Measurements from ENCODE around the gene ZFP36. TPM values are rescaled to one million over a fixed set of nuclear protein-coding genes. Genes with fewer than 3 reads are reported as not detected.

ZFP36 gene
- total and polyA plus RNA-seq, 5 donors from 2014 or later, result 89.8 to 1,400 (median 116) TPM

DNA sequence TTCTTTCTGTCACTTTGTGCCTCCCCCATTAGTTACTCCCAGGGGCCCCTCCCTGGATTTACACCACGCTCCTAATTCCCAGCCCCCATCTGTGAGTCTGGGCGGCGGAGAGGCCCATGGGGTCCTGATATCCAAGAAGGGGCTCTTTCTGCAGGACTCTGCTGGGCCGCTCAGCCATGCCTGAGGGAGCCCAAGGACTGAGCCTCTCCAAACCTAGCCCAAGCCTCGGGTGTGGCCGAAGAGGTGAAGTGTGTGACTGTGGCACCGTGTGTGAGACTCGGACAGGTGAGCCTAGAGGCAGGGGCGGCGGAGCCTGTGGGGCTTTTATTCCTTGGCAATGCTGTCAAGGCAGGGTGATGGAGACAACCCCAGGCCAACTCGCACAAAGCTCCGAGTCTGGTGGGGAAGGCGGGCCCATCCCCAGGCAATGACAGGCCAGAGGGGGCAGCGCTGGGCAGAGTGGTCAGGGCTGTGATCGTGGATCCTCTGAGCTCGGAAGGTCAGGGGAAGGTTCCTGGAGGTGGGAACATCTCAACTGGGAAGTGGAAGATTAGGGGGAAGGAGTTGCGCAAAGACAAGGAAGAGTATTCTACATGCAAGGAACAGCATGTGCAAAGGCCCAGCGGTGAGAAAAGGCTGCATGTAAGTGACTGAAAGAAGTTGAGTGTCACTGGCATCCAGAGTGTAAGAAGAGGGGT is 7.4 kb downstream of the ZFP36 start:
- peaks cover 0 to 5% (median 0%) of the 10 kb centered on the region in 7 donors for H3K9me3 Mint-ChIP-seq
- Histone ChIP-seq H3K27me3 (ENCODE audit: control insufficient read depth, insufficient read depth, low read length) (no peaks in the 10 kb centered on the region), H3K36me3 (ENCODE audit: control insufficient read depth, insufficient read depth, low read length) (peaks cover 16% of the 10 kb centered on the region), H3K4me1 (ENCODE audit: control insufficient read depth, insufficient read depth, low read length, poor library complexity, severe bottlenecking) (peaks cover 42% of the 10 kb centered on the region), H3K9me3 (ENCODE audit: control insufficient read depth in 2 of 2, low read length in 2 of 2) (no peaks in the 10 kb centered on the region), H3K4me3 (ENCODE audit: low read depth, low read length) (peak overlapping the region; percentile 32), H3K27ac (ENCODE audit: insufficient read depth, low read length, poor library complexity, severe bottlenecking) (peak overlapping the region; percentile 100)
- H3K4me3 Mint-ChIP-seq, result peak overlapping the region; percentile 40 to 90 (median 84)
- H3K36me3 Mint-ChIP-seq, result peaks cover 17% of the 10 kb centered on the region
- ATAC-seq (ENCODE audit: low read depth in 2 of 2) (no peak), DNase-seq (no peak)
- peaks cover 16% of the 10 kb centered on the region for H3K27me3 Mint-ChIP-seq
- peak overlapping the region; percentile 85 to 97 (median 94) for H3K27ac Mint-ChIP-seq
- peaks cover 4 to 43% (median 29%) of the 10 kb centered on the region in 4 donors for H3K4me1 Mint-ChIP-seq

DNA sequence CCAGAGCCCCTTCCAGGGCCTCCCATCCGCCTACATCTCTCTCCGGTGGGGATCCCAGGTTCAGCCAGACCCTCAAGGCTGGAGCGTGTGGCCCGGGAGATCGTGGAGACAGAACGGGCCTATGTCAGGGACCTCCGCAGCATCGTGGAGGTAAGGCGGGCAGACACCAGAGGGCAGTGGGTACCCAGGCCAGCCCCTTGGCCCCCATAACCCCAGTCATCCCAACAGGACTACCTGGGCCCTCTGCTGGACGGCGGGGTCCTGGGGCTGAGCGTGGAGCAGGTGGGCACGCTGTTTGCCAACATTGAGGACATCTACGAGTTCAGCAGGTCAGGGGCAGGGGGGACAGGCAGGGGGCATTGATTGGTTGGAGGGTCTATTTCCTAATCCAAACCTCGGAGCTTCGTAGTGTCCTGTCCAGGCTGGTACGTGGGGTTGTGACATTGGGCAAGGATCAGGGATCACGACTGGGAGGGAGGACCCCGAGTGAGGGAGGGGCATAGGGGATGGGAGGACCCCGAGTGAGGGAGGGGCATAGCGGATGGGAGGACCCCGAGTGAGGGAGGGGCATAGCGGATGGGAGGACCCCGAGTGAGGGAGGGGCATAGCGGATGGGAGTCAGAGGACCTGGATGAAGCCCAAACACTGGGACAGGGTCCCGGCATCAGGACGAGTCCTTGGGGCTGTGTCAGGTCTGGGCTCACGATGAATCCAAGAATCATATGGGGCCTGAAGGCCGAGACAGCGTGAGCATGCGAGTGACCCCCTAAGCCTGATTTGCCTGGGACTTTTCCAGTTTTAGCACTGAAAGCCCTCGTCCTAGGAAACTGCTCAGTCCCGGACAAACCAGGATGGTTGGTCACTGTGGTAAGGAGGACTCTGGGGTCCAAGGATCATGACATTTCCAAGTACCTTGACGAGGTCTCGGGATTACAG is 8.7 kb downstream of the ZFP36 start:
- Histone ChIP-seq H3K36me3 (ENCODE audit: control insufficient read depth, insufficient read depth, low read length) (peaks cover 17% of the 10 kb centered on the region), H3K27me3 (ENCODE audit: control insufficient read depth, insufficient read depth, low read length) (no peaks in the 10 kb centered on the region), H3K4me1 (ENCODE audit: control insufficient read depth, insufficient read depth, low read length, poor library complexity, severe bottlenecking) (peaks cover 30% of the 10 kb centered on the region), H3K9me3 (ENCODE audit: control insufficient read depth in 2 of 2, low read length in 2 of 2) (no peaks in the 10 kb centered on the region), H3K27ac (ENCODE audit: insufficient read depth, low read length, poor library complexity, severe bottlenecking) (no peak overlapping the region), H3K4me3 (ENCODE audit: low read depth, low read length) (no peak overlapping the region)
- ATAC-seq (ENCODE audit: low read depth in 2 of 2), result no peak
- no peak overlapping the region for H3K27ac Mint-ChIP-seq
- peaks cover 4 to 40% (median 27%) of the 10 kb centered on the region in 4 donors for H3K4me1 Mint-ChIP-seq
- peak overlapping the region; percentile 31 to 89 (median 52) for H3K4me3 Mint-ChIP-seq
- no peak for DNase-seq
- peaks cover 19% of the 10 kb centered on the region for H3K36me3 Mint-ChIP-seq
- peaks cover 12% of the 10 kb centered on the region for H3K27me3 Mint-ChIP-seq
- H3K9me3 Mint-ChIP-seq, result peaks cover 0 to 5% (median 0%) of the 10 kb centered on the region in 7 donors

DNA sequence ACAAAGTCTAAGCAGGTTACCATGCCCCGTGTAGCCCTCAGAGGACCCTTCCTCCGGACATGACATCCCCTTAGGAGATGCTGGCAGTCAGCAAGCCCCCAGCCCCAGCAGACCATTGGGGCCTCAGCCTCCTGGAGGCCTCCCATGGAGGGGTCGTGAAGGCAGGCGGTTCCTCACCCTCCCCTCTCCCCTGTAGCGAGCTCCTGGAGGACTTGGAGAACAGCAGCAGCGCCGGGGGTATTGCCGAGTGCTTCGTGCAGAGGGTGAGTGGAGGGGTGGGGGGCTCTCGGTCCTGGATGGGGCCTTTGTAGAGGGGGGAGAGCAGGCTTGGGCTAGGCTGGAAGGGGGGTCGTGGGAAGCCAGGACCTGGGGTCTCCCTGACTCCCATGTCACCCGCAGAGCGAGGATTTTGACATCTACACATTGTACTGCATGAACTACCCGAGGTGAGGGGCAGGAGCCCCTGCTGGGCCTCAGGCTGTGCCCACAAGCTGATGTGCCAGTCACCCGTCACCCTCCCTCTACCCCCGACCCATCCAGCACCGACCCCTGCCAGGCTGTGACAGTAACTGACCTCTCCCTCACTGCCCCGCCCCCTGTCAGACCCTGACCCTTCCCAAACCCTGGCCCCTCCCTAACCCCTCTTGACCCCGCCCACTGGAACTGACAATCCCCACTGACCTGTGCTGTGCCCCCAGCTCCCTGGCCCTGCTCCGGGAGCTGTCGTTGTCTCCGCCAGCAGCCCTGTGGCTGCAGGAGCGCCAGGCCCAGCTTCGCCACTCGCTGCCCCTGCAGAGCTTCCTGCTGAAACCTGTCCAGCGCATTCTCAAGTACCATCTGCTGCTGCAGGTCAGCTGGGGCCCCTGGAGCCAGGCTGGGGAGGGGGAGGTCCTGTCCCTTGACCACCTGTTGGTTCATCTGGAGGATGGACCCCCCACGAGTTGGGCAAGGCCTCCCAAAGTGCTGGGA is 9.8 kb downstream of the ZFP36 start:
- Histone ChIP-seq H3K27me3 (ENCODE audit: control insufficient read depth, insufficient read depth, low read length) (no peaks in the 10 kb centered on the region), H3K4me1 (ENCODE audit: control insufficient read depth, insufficient read depth, low read length, poor library complexity, severe bottlenecking) (peaks cover 19% of the 10 kb centered on the region), H3K27ac (ENCODE audit: insufficient read depth, low read length, poor library complexity, severe bottlenecking) (no peak overlapping the region), H3K36me3 (ENCODE audit: control insufficient read depth, insufficient read depth, low read length) (peaks cover 17% of the 10 kb centered on the region), H3K4me3 (ENCODE audit: low read depth, low read length) (no peak overlapping the region), H3K9me3 (ENCODE audit: control insufficient read depth in 2 of 2, low read length in 2 of 2) (no peaks in the 10 kb centered on the region)
- peaks cover 0 to 5% (median 0%) of the 10 kb centered on the region in 7 donors for H3K9me3 Mint-ChIP-seq
- H3K27ac Mint-ChIP-seq, result no peak overlapping the region
- peak overlapping the region in 1 of 4 donors; percentile 67 for H3K4me3 Mint-ChIP-seq
- H3K4me1 Mint-ChIP-seq, result peaks cover 4 to 29% (median 17%) of the 10 kb centered on the region in 4 donors
- peaks cover 15% of the 10 kb centered on the region for H3K36me3 Mint-ChIP-seq
- ATAC-seq (ENCODE audit: low read depth in 2 of 2), result no peak
- DNase-seq, result no peak
- peaks cover 10% of the 10 kb centered on the region for H3K27me3 Mint-ChIP-seq

DNA sequence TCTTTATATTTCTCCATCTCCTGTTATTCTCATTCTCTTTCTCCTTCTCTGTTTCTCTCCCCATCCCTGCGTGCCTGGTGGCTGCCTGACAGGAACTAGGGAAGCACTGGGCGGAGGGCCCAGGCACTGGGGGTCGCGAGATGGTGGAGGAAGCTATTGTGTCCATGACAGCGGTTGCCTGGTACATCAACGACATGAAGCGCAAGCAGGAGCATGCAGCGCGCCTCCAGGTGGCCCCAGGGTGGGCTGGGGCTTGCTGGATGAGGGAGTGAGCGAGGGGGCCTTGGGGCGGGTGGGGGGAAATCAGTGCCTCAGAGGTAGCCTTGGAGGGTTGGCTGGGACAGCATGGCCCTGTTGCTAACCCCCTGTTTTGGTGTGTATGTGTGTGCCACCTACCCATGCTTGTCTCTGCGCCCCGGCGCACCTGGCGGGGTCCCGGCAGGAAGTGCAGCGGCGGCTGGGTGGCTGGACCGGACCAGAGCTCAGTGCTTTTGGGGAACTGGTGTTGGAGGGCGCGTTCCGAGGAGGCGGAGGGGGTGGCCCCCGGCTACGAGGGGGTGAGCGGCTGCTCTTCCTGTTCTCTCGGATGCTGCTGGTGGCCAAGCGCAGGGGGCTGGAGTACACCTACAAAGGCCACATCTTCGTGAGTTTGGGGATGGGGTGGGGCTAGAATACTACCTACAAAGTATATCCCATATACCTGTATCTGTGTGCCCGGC is 11.0 kb downstream of the ZFP36 start:
- Histone ChIP-seq H3K27me3 (ENCODE audit: control insufficient read depth, insufficient read depth, low read length) (no peaks in the 10 kb centered on the region), H3K4me3 (ENCODE audit: low read depth, low read length) (no peak overlapping the region), H3K9me3 (ENCODE audit: control insufficient read depth in 2 of 2, low read length in 2 of 2) (no peaks in the 10 kb centered on the region), H3K36me3 (ENCODE audit: control insufficient read depth, insufficient read depth, low read length) (peaks cover 24% of the 10 kb centered on the region), H3K4me1 (ENCODE audit: control insufficient read depth, insufficient read depth, low read length, poor library complexity, severe bottlenecking) (peaks cover 16% of the 10 kb centered on the region), H3K27ac (ENCODE audit: insufficient read depth, low read length, poor library complexity, severe bottlenecking) (no peak overlapping the region)
- Mint-ChIP-seq H3K4me3 (peak overlapping the region in 1 of 4 donors; percentile 67), H3K27me3 (no peaks in the 10 kb centered on the region), H3K27ac (no peak overlapping the region), H3K4me1 (peaks cover 0 to 20% (median 11%) of the 10 kb centered on the region in 4 donors), H3K9me3 (no peaks in the 10 kb centered on the region), H3K36me3 (peaks cover 10% of the 10 kb centered on the region)
- DNase-seq (no peak), ATAC-seq (ENCODE audit: low read depth in 2 of 2) (no peak)

DNA sequence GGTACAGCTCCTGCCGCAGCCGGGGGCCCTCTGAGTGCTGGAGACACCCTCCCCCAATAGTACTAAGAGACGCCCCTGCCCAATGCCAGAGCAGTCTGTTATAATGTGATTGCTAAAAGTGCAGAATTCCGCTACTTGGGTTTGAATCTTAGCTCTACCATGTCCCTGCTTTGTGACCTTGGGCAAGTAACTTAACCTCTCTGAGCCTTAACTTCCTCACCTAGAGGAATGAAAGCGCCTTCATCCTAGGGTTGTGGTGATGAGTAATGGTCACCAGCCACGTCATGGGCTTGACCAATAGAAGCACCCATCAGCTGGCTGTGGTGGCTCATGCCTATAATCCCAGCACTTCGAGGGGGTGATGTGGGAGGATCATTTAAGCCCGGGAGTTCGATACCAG is 12.4 kb downstream of the ZFP36 start:
- ATAC-seq (ENCODE audit: low read depth in 2 of 2) (no peak), DNase-seq (no peak)
- Histone ChIP-seq H3K4me3 (ENCODE audit: low read depth, low read length) (no peak overlapping the region), H3K27me3 (ENCODE audit: control insufficient read depth, insufficient read depth, low read length) (no peaks in the 10 kb centered on the region), H3K27ac (ENCODE audit: insufficient read depth, low read length, poor library complexity, severe bottlenecking) (no peak overlapping the region), H3K36me3 (ENCODE audit: control insufficient read depth, insufficient read depth, low read length) (peaks cover 35% of the 10 kb centered on the region), H3K4me1 (ENCODE audit: control insufficient read depth, insufficient read depth, low read length, poor library complexity, severe bottlenecking) (peaks cover 4% of the 10 kb centered on the region), H3K9me3 (ENCODE audit: control insufficient read depth in 2 of 2, low read length in 2 of 2) (no peaks in the 10 kb centered on the region)
- no peaks in the 10 kb centered on the region for H3K27me3 Mint-ChIP-seq
- no peaks in the 10 kb centered on the region for H3K9me3 Mint-ChIP-seq
- peaks cover 12% of the 10 kb centered on the region for H3K36me3 Mint-ChIP-seq
- H3K4me3 Mint-ChIP-seq, result peak overlapping the region in 1 of 4 donors; percentile 32
- H3K27ac Mint-ChIP-seq, result peak overlapping the region in 2 of 3 donors; percentile 32 to 85
- peaks cover 0 to 15% (median 7%) of the 10 kb centered on the region in 4 donors for H3K4me1 Mint-ChIP-seq

DNA sequence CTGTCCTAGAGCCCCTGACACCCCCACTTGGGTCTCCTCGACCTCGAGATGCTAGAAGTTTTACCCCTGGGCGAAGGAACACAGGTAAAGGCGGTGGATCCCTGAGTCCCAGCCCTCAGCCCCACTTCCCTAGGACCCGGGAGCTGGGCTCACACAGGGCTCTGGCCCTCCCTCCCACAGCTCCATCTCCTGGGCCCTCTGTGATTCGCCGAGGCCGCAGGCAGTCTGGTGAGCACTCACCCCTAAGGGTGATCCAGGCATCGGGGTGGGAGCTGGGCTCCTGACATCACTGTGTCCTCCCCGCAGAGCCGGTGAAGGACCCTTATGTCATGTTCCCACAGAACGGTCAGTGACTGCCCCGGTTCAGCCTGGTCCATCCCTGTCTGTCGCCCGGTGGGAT is 14.1 kb downstream of the ZFP36 start:
- no peak for DNase-seq
- no peak for ATAC-seq (ENCODE audit: low read depth in 2 of 2)
- no peak overlapping the region for H3K4me3 ChIP-seq (ENCODE audit: low read depth, low read length)
- peaks cover 33% of the 10 kb centered on the region for H3K36me3 ChIP-seq (ENCODE audit: control insufficient read depth, insufficient read depth, low read length)
- H3K27ac Mint-ChIP-seq, result no peak overlapping the region
- no peaks in the 10 kb centered on the region for H3K4me1 ChIP-seq (ENCODE audit: control insufficient read depth, insufficient read depth, low read length, poor library complexity, severe bottlenecking)
- no peak overlapping the region for H3K27ac ChIP-seq (ENCODE audit: insufficient read depth, low read length, poor library complexity, severe bottlenecking)
- no peaks in the 10 kb centered on the region for H3K27me3 Mint-ChIP-seq
- H3K9me3 ChIP-seq (ENCODE audit: control insufficient read depth in 2 of 2, low read length in 2 of 2), result no peaks in the 10 kb centered on the region
- peaks cover 13% of the 10 kb centered on the region for H3K36me3 Mint-ChIP-seq
- peaks cover 0 to 6% (median under 1%) of the 10 kb centered on the region in 4 donors for H3K4me1 Mint-ChIP-seq
- no peaks in the 10 kb centered on the region for H3K27me3 ChIP-seq (ENCODE audit: control insufficient read depth, insufficient read depth, low read length)
- H3K4me3 Mint-ChIP-seq, result no peak overlapping the region
- no peaks in the 10 kb centered on the region for H3K9me3 Mint-ChIP-seq
